ENCODE data around the gene DCAF8L2. TPM values are rescaled to one million over a fixed set of nuclear protein-coding genes. Genes with fewer than 3 reads are reported as not detected.
"Not testable (repeated sequence)": the region's sequence is repeated elsewhere in the genome, so short reads cannot be mapped to it uniquely, and the experiment has no call there.

The DCAF8L2 gene
- total and polyA plus RNA-seq, 2 of the 13 experiments (the other 11 are each of a cell fraction or from before 2014, with no cell fraction given) = not detected

DNA sequence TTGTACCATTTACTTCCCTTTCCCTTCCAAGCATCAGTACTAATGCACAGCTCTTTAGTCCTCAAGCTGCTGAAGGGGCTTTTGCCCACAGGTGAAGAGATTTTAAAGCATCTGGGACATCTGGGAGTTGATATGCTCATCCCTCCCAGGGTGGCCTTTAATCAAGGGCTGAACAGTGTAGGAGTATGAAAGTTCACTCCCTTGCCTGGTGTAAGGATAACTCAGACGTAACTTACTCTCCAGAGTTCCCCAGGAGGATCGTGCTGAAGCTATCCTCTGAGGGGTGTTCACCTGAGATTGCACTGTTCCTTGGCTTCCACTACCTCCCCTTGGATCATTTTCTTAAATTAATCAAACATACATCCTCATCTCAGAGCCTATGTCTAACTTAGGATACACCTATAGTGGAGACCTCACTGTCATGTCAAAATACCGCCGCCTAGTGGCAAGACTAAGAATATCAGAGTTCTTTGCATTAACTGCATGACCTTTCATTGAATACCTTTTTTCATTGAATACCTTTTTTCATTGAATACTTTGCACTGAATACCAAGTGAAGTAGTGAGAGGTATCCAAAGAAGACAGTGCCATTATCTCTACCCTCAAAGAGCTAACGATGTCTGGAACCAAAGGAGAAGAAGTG lies 93.5 kb downstream of the DCAF8L2 start:
- H3K36me3 ChIP-seq (replicated peaks in 1 of 2; ENCODE audit: control insufficient read depth in 1 of 2, insufficient read depth in 2 of 2, low read length in 2 of 2); intact Hi-C loops (cut with micrococcal nuclease; ENCODE audit: unreplicated experiment); H2AFZ ChIP-seq (ENCODE audit: low read length); H3K4me2 ChIP-seq (ENCODE audit: low read depth, low read length); H3K9ac ChIP-seq (ENCODE audit: insufficient read depth, low read depth, low read length); H3K9me3 ChIP-seq (ENCODE audit: low read length); POLR2A ChIA-PET; H4K20me1 ChIP-seq (ENCODE audit: insufficient read depth, low read length); H3K27ac ChIP-seq (ENCODE audit: extremely low read length, insufficient read depth, low read length); H3K4me3 ChIP-seq (replicated peaks in 1 of 3; ENCODE audit: insufficient read depth in 1 of 3, low read depth in 2 of 3, low read length in 3 of 3); BruUV-seq (replicated peaks); H3K27me3 ChIP-seq (ENCODE audit: control insufficient read depth in 1 of 2, insufficient read depth in 2 of 2, low read length in 2 of 2); in situ Hi-C loops (cut with HindIII; ENCODE audit: extremely low pct_ligation_motif_present, low pct_unique_long_range_greater_than_20kb); H3K79me2 ChIP-seq (ENCODE audit: insufficient read depth, low read length); H3K4me1 ChIP-seq (ENCODE audit: insufficient read depth, low read length): not testable (repeated sequence)
- ATAC-seq = peak; percentile 74
- 2% methylated on average over 3 of the region's 5 CpGs for WGBS (ENCODE audit: low lambda C conversion rate)
- CTCF ChIA-PET (ENCODE audit: low intra/inter-chr PET ratio, low total read pairs) = interaction anchor here (1.3 kb wide), 1 partner anchor 128 kb away, joined by 3 read pairs; no protein-coding TSS in a partner anchor
- FAIRE-seq = peak; percentile 55
- TF ChIP-seq, protein P1, sequence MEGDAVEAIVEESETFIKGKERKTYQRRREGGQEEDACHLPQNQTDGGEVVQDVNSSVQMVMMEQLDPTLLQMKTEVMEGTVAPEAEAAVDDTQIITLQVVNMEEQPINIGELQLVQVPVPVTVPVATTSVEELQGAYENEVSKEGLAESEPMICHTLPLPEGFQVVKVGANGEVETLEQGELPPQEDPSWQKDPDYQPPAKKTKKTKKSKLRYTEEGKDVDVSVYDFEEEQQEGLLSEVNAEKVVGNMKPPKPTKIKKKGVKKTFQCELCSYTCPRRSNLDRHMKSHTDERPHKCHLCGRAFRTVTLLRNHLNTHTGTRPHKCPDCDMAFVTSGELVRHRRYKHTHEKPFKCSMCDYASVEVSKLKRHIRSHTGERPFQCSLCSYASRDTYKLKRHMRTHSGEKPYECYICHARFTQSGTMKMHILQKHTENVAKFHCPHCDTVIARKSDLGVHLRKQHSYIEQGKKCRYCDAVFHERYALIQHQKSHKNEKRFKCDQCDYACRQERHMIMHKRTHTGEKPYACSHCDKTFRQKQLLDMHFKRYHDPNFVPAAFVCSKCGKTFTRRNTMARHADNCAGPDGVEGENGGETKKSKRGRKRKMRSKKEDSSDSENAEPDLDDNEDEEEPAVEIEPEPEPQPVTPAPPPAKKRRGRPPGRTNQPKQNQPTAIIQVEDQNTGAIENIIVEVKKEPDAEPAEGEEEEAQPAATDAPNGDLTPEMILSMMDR (CRISPR knock-in tag; IDR thresholded peaks at IDR 0.05) = peak; percentile 61
- peak; percentile 48 for TF ChIP-seq STAG1 (CRISPR knock-in tag; IDR thresholded peaks at IDR 0.05)
- peak; percentile 13 for DNase-seq (ENCODE audit: low spot score)

DNA sequence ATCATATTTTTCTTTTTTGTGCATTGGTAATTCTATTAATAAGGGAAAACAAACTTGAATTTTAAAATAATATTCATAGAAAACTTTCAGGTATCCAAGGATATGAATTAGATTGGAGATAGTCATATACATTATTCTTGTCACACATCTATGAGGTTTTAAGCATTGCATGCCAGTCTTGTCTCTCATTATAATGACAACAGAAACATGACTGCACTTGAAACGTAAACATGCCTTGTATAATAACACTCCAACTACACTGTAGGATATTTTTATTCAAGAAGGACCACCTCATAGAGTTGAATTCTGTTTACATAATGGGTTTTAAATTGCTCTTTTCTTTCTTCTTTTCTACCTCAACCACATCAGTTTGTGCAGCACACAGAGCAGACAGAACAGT lies 104.5 kb downstream of the DCAF8L2 start:
- no peak for TF ChIP-seq ISL2 (CRISPR knock-in tag; IDR thresholded peaks at IDR 0.05)
- TF ChIP-seq, protein P2, sequence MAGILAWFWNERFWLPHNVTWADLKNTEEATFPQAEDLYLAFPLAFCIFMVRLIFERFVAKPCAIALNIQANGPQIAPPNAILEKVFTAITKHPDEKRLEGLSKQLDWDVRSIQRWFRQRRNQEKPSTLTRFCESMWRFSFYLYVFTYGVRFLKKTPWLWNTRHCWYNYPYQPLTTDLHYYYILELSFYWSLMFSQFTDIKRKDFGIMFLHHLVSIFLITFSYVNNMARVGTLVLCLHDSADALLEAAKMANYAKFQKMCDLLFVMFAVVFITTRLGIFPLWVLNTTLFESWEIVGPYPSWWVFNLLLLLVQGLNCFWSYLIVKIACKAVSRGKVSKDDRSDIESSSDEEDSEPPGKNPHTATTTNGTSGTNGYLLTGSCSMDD (CRISPR knock-in tag; IDR thresholded peaks at IDR 0.05) = no peak
- Histone ChIP-seq H3K27ac (ENCODE audit: extremely low read length, insufficient read depth, low read length) (no peak overlapping the region), H3K4me1 (ENCODE audit: insufficient read depth, low read length) (no peaks in the 10 kb centered on the region), H2AFZ (ENCODE audit: low read length) (no peak overlapping the region), H3K4me2 (ENCODE audit: low read depth, low read length) (no peak overlapping the region), H3K79me2 (ENCODE audit: insufficient read depth, low read length) (no peaks in the 10 kb centered on the region), H4K20me1 (ENCODE audit: insufficient read depth, low read length) (no peaks in the 10 kb centered on the region), H3K9ac (ENCODE audit: insufficient read depth, low read depth, low read length) (no peak overlapping the region), H3K9me3 (ENCODE audit: low read length) (no peaks in the 10 kb centered on the region), H3K36me3 (replicated peaks in 1 of 2; ENCODE audit: control insufficient read depth in 1 of 2, insufficient read depth in 2 of 2, low read length in 2 of 2) (no peaks in the 10 kb centered on the region), H3K27me3 (ENCODE audit: control insufficient read depth in 1 of 2, insufficient read depth in 2 of 2, low read length in 2 of 2) (no peaks in the 10 kb centered on the region), H3K4me3 (replicated peaks in 1 of 3; ENCODE audit: insufficient read depth in 1 of 3, low read depth in 2 of 3, low read length in 3 of 3) (no peak overlapping the region)
- FAIRE-seq (no peak), ATAC-seq (no peak), DNase-seq (ENCODE audit: low spot score) (no peak)
- intact Hi-C loops (cut with micrococcal nuclease; ENCODE audit: unreplicated experiment) = no loop called here
- in situ Hi-C loops (cut with HindIII; ENCODE audit: extremely low pct_ligation_motif_present, low pct_unique_long_range_greater_than_20kb) = no loop called here
- BruUV-seq (replicated peaks) = no TSS peak
- 8% methylated on average over 1 of the region's 1 CpG for WGBS (ENCODE audit: low lambda C conversion rate)
- CTCF ChIA-PET (ENCODE audit: low intra/inter-chr PET ratio, low total read pairs) = no interaction called here
- POLR2A ChIA-PET = no interaction called here

All from HepG2 (cell line).